Measurements from ENCODE around the gene CALD1. TPM values are rescaled to one million over a fixed set of nuclear protein-coding genes. Genes with fewer than 3 reads are reported as not detected.
A peak's percentile ranks its signal among the peaks of the same experiment; 100 is the strongest.

CALD1 gene
- polyA plus RNA-seq, 2 of the 4 experiments (the other 2 are of a cell fraction): 136 to 150 TPM

DNA sequence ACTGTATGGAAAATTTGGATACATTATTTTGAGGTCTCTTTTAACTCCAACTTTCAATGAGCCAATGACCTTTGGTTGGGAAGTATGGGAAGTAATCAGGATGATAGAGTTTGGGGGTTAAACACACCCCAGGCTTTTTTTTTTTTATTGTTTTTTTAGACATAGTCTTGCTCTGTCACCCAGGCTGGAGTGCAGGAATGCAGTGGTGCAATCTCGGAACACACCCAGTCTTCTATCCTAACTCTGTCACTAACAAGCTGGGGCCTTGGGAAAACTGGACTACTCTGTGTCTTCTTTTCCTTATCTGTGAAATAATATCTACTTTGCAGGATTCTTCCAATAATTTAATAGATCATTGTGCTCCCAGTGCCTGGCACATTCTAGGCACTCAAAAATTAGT lies 169.3 kb downstream of the CALD1 start:
- no peak for TF ChIP-seq FOSB (CRISPR knock-in tag; IDR thresholded peaks at IDR 0.05)
- no peak for TF ChIP-seq GATA3 (IDR thresholded peaks at IDR 0.05; ENCODE audit: borderline replicate concordance)
- no peak for TF ChIP-seq NFE2L2 (conservative IDR thresholded peaks at IDR 0.05; ENCODE audit: low read length)
- no peak for TF ChIP-seq PHF8 (IDR thresholded peaks at IDR 0.05; ENCODE audit: borderline replicate concordance, low read depth)
- TF ChIP-seq, protein P1, sequence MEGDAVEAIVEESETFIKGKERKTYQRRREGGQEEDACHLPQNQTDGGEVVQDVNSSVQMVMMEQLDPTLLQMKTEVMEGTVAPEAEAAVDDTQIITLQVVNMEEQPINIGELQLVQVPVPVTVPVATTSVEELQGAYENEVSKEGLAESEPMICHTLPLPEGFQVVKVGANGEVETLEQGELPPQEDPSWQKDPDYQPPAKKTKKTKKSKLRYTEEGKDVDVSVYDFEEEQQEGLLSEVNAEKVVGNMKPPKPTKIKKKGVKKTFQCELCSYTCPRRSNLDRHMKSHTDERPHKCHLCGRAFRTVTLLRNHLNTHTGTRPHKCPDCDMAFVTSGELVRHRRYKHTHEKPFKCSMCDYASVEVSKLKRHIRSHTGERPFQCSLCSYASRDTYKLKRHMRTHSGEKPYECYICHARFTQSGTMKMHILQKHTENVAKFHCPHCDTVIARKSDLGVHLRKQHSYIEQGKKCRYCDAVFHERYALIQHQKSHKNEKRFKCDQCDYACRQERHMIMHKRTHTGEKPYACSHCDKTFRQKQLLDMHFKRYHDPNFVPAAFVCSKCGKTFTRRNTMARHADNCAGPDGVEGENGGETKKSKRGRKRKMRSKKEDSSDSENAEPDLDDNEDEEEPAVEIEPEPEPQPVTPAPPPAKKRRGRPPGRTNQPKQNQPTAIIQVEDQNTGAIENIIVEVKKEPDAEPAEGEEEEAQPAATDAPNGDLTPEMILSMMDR (IDR thresholded peaks at IDR 0.05): no peak
- TF ChIP-seq ZC3H11A (IDR thresholded peaks at IDR 0.05): no peak
- TF ChIP-seq MAZ (IDR thresholded peaks at IDR 0.05; ENCODE audit: borderline replicate concordance, low read depth, low read length): no peak
- TF ChIP-seq POLR2A (IDR thresholded peaks at IDR 0.05; ENCODE audit: low read length): no peak
- no peak for TF ChIP-seq CHD4 (IDR thresholded peaks at IDR 0.05; ENCODE audit: borderline replicate concordance)
- no peak for TF ChIP-seq ZNF302 (CRISPR knock-in tag; IDR thresholded peaks at IDR 0.05)
- TF ChIP-seq RCOR1 (IDR thresholded peaks at IDR 0.05; ENCODE audit: low read depth, low read length): no peak
- TF ChIP-seq, protein P2, sequence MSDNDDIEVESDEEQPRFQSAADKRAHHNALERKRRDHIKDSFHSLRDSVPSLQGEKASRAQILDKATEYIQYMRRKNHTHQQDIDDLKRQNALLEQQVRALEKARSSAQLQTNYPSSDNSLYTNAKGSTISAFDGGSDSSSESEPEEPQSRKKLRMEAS (IDR thresholded peaks at IDR 0.05): no peak
- TF ChIP-seq ZSCAN20 (CRISPR knock-in tag; IDR thresholded peaks at IDR 0.05): no peak
- no peak for TF ChIP-seq FOSL2 (IDR thresholded peaks at IDR 0.05)
- no peak for TF ChIP-seq FOSL2 (CRISPR knock-in tag; IDR thresholded peaks at IDR 0.05)
- TF ChIP-seq HDAC2 (IDR thresholded peaks at IDR 0.05): no peak
- TF ChIP-seq KDM5A (IDR thresholded peaks at IDR 0.05): no peak
- no peak for TF ChIP-seq BHLHE40 (IDR thresholded peaks at IDR 0.05; ENCODE audit: low read depth, low read length)
- TF ChIP-seq RNF2 (IDR thresholded peaks at IDR 0.05; ENCODE audit: borderline replicate concordance, low read depth): no peak
- no peak for TF ChIP-seq NR3C1 (IDR thresholded peaks at IDR 0.05)
- TF ChIP-seq JUNB (IDR thresholded peaks at IDR 0.05): no peak
- POLR2A ChIA-PET: no interaction called here
- Histone ChIP-seq H3K9me3 (no peaks in the 10 kb centered on the region), H3K4me2 (peak overlapping the region; percentile 41), H3K4me1 (peaks cover 17% of the 10 kb centered on the region; the same call in 2 of the 3 replicates), H3K27ac (peak overlapping the region; percentile 36 to 46; a peak in 2 of 6 replicates), H3K4me3 (no peak overlapping the region)
- DNase-seq (ENCODE audit: low read depth in 1 of 2, low spot score in 1 of 2) (peak in 1 of 2 experiments; percentile 21), FAIRE-seq (no peak), ATAC-seq (peak; percentile 50 to 56; a peak in 3 of 6 replicates)
- WGBS (ENCODE audit: missing lambda C conversion rate): 84% methylated on average over 1 of the region's 1 CpG
- CTCF ChIA-PET: interaction anchor here (0.7 to 13.2 kb wide), 4 partner anchors 141 to 301 kb away, joined by 3 to 132 read pairs (median 6); no protein-coding TSS in a partner anchor

DNA sequence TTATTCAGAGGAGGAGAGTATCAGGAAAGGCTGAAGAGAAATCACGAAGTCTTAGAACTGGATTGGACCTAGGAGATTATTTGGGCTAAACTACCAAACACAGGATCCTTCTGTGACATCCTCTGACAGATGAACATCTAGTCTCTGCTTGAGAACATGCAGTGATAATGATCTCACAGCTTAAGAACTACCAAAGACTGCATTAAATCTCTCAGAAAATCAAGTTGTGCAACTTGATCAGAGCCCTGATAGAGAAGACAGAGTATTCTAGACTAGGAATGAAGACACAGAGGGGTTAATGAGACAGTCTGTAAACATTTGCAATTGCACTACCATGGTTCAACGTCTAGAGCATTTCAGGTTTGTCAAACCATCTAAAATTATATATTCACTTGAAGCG lies 169.7 kb downstream of the CALD1 start:
- DNase-seq (ENCODE audit: low read depth in 1 of 2, low spot score in 1 of 2) (no peak), ATAC-seq (no peak), FAIRE-seq (no peak)
- ChIA-PET POLR2A (no interaction called here), CTCF (interaction anchor here (3.0 to 13.2 kb wide), 3 partner anchors 225 to 260 kb away, joined by 8 to 132 read pairs (median 83); no protein-coding TSS in a partner anchor)
- H3K27ac ChIP-seq: peak overlapping the region in 1 of 2 experiments; percentile 46; a peak in 1 of 6 replicates
- peaks cover 17% of the 10 kb centered on the region; the same call in 2 of the 3 replicates for H3K4me1 ChIP-seq
- 69% methylated on average over 3 of the region's 3 CpGs for WGBS (ENCODE audit: missing lambda C conversion rate)
- no peaks in the 10 kb centered on the region for H3K9me3 ChIP-seq
- H3K4me3 ChIP-seq: no peak overlapping the region
- peak overlapping the region; percentile 41; the same call in 1 of the 3 replicates for H3K4me2 ChIP-seq
- TF ChIP-seq ZFP36 (IDR thresholded peaks at IDR 0.05; ENCODE audit: borderline replicate concordance, partially characterized antibody): no peak
- TF ChIP-seq, protein P3, sequence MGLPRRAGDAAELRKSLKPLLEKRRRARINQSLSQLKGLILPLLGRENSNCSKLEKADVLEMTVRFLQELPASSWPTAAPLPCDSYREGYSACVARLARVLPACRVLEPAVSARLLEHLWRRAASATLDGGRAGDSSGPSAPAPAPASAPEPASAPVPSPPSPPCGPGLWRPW (IDR thresholded peaks at IDR 0.05): no peak
- no peak for TF ChIP-seq CBX8 (IDR thresholded peaks at IDR 0.05)
- no peak for TF ChIP-seq HDAC2 (IDR thresholded peaks at IDR 0.05)
- TF ChIP-seq FOXS1 (CRISPR knock-in tag; IDR thresholded peaks at IDR 0.05): no peak
- TF ChIP-seq ZNF302 (CRISPR knock-in tag; IDR thresholded peaks at IDR 0.05): no peak
- no peak for TF ChIP-seq KDM5A (IDR thresholded peaks at IDR 0.05)
- TF ChIP-seq PHF8 (IDR thresholded peaks at IDR 0.05; ENCODE audit: borderline replicate concordance, low read depth): no peak
- TF ChIP-seq HOXA7 (CRISPR knock-in tag; IDR thresholded peaks at IDR 0.05): no peak
- TF ChIP-seq, protein P4, sequence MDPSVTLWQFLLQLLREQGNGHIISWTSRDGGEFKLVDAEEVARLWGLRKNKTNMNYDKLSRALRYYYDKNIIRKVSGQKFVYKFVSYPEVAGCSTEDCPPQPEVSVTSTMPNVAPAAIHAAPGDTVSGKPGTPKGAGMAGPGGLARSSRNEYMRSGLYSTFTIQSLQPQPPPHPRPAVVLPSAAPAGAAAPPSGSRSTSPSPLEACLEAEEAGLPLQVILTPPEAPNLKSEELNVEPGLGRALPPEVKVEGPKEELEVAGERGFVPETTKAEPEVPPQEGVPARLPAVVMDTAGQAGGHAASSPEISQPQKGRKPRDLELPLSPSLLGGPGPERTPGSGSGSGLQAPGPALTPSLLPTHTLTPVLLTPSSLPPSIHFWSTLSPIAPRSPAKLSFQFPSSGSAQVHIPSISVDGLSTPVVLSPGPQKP (IDR thresholded peaks at IDR 0.05; ENCODE audit: low read depth, low read length): no peak
- no peak for TF ChIP-seq SREBF2 (IDR thresholded peaks at IDR 0.05)
- TF ChIP-seq, protein P5, sequence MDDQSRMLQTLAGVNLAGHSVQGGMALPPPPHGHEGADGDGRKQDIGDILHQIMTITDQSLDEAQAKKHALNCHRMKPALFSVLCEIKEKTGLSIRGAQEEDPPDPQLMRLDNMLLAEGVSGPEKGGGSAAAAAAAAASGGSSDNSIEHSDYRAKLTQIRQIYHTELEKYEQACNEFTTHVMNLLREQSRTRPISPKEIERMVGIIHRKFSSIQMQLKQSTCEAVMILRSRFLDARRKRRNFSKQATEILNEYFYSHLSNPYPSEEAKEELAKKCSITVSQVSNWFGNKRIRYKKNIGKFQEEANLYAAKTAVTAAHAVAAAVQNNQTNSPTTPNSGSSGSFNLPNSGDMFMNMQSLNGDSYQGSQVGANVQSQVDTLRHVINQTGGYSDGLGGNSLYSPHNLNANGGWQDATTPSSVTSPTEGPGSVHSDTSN (IDR thresholded peaks at IDR 0.05): no peak
- TF ChIP-seq, protein P6, sequence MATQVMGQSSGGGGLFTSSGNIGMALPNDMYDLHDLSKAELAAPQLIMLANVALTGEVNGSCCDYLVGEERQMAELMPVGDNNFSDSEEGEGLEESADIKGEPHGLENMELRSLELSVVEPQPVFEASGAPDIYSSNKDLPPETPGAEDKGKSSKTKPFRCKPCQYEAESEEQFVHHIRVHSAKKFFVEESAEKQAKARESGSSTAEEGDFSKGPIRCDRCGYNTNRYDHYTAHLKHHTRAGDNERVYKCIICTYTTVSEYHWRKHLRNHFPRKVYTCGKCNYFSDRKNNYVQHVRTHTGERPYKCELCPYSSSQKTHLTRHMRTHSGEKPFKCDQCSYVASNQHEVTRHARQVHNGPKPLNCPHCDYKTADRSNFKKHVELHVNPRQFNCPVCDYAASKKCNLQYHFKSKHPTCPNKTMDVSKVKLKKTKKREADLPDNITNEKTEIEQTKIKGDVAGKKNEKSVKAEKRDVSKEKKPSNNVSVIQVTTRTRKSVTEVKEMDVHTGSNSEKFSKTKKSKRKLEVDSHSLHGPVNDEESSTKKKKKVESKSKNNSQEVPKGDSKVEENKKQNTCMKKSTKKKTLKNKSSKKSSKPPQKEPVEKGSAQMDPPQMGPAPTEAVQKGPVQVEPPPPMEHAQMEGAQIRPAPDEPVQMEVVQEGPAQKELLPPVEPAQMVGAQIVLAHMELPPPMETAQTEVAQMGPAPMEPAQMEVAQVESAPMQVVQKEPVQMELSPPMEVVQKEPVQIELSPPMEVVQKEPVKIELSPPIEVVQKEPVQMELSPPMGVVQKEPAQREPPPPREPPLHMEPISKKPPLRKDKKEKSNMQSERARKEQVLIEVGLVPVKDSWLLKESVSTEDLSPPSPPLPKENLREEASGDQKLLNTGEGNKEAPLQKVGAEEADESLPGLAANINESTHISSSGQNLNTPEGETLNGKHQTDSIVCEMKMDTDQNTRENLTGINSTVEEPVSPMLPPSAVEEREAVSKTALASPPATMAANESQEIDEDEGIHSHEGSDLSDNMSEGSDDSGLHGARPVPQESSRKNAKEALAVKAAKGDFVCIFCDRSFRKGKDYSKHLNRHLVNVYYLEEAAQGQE (IDR thresholded peaks at IDR 0.05): no peak
- TF ChIP-seq ZC3H11A (IDR thresholded peaks at IDR 0.05): no peak
- no peak for TF ChIP-seq EP300 (IDR thresholded peaks at IDR 0.05)
- no peak for TF ChIP-seq TP53 (CRISPR knock-in tag; IDR thresholded peaks at IDR 0.05)
- no peak for TF ChIP-seq HOXB5 (CRISPR knock-in tag; IDR thresholded peaks at IDR 0.05)

All from A549 (cell line).